ENCODE data around the gene SCAMP2.
"Not testable (repeated sequence)": the region's sequence is repeated elsewhere in the genome, so short reads cannot be mapped to it uniquely, and the experiment has no call there.

DNA sequence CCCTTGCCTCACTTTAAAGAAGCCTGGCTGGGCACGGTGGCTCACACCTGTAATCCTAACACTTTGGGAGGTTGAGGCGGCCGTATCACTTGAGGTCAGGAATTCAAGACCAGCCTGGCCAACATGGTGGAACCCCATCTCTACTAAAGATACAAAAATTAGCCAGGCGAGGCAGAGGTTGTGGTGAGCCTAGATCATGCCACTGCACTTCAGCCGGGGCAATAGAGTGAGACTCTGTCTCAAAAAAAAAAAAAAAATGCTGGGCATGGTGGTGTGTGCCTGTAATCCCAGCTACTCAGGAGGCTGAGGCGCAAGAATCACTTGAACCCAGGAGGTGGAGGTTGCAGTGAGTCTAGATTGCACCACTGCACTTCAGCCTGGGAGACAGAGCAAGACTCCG, 21.2 kb upstream of the SCAMP2 start:
- not testable (repeated sequence) for TF ChIP-seq CTCF (IDR thresholded peaks at IDR 0.05; ENCODE audit: low read depth, low read length); EZH2phosphoT487 (IDR thresholded peaks at IDR 0.05; ENCODE audit: low read depth)
